NCI-H2196 (cell line): ENCODE results near the gene NRP1.

Experiments
- DNase-seq: peaks from one replicate; lab custom pipeline; 2025; ENCODE audit not compliant: unreplicated experiment; lab: John Stamatoyannopoulos, UW

Gene NRP1

GRCh38 chr10:33192190-33192589 lies 142.3 kb downstream of the NRP1 start:
- no peak for DNase-seq

DNA sequence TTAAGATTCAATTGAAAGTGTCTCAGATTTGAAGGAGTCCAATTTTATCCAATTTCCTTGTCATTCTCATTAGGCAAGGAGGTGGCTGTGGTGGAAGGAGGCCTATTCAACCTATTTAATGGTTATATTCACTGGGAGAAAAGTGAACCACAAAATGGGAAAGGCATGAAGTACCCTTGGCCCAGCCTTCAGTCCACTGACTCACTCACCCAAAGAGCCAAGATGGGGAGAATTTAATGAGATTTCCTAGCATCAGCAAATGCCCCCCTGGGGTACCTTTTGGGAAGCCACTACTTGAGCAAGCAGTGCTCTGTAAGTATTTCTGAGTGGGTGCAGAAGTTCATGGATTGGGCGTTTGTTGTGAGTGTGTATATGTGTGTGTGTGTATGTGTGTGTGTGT lies 144.1 kb downstream of the NRP1 start:
- DNase-seq, result no peak

- no peak for DNase-seq
Measured at GRCh38 chr10:33189808-33190207, 144.7 kb downstream of the NRP1 start.

DNA sequence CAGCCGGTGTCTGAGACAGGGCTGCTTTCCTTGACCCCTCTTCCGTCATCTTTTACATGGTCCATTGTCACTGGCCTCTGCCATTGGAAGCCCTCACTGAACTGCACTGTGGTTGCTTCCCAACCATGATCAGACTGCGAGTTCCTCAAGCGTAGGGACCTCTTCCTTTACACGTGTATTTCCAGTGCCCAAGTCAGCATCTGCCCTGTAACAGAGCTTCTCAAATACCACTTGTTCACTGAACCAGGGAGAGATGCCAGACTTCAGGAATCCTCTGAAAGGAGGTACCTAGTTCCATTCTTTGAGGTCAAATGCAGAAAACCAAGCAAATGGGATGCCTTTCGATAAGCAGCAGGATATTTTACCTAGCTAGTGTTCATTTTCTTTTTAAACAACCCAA lies 145.1 kb downstream of the NRP1 start:
- DNase-seq, result no peak

DNA sequence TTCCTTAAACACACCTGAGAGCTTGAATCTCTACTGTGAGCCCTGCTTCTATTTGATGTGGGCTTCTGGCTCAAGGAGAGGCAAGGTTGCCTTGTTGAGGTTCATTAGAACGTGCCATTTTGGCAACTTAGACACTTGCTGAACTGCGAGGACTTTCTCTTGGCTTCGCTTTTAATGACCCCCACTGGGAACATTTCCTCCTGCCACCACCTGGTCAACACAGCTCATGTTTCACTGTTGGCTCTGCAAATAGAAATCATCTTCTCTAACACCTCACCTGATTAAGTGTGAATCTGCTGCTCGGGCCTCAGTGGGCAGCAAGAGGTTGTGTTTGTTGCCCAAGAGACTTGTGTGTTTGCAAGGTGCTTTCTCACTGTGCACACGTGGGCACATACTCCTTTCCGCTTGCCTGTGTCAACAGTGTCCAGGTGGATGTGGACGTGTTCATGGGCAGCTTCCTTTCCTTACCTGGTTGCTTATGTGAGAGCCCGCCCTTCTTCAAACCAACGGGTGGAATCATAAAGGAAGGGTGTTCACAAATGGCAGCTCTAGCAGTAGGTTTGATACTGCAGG lies 147.0 kb downstream of the NRP1 start:
- DNase-seq, result no peak

- no peak for DNase-seq
Measured at GRCh38 chr10:33186150-33186549, 148.3 kb downstream of the NRP1 start.

DNA sequence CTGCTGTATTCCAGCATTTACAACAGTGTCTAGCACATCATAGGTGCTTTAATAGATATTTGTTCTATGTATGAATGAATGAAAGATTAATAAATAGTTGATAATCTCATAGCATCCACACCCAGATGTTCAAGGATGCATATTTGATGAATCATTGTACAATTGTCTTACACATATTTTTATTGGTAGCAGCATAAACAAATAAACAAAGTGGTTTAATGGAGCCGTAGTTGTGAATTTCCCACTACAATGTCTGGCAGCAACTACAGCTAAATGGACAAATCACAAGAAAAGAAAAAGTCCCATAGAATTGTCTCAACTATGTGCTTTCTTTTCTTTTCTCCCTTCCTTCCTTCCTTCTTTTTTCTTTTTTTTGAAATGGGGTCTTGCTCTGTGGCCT lies 150.8 kb downstream of the NRP1 start:
- DNase-seq, result no peak

DNA sequence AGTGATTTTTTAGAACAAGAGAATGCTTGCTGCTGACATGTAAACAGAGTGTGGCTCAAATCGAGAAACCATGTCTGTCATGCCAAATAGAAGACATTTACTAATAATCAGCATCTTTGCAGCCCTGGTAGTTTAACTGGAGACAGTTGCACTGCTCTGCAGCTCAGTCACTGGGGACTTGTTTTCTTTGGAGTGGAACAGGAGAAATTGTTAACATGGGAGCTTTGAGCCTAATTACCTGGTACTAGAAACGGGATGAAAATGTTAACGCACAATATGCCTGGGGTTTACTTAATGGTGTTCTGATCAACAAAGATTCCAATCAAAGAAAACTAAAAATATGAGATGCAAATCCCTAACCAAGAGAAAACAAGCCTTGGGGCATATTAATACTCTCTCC lies 153.5 kb downstream of the NRP1 start:
- DNase-seq, result no peak

GRCh38 chr10:33180390-33180789 lies 154.1 kb downstream of the NRP1 start:
- DNase-seq, result no peak

GRCh38 chr10:33179067-33179466 lies 155.4 kb downstream of the NRP1 start:
- DNase-seq, result no peak

DNA sequence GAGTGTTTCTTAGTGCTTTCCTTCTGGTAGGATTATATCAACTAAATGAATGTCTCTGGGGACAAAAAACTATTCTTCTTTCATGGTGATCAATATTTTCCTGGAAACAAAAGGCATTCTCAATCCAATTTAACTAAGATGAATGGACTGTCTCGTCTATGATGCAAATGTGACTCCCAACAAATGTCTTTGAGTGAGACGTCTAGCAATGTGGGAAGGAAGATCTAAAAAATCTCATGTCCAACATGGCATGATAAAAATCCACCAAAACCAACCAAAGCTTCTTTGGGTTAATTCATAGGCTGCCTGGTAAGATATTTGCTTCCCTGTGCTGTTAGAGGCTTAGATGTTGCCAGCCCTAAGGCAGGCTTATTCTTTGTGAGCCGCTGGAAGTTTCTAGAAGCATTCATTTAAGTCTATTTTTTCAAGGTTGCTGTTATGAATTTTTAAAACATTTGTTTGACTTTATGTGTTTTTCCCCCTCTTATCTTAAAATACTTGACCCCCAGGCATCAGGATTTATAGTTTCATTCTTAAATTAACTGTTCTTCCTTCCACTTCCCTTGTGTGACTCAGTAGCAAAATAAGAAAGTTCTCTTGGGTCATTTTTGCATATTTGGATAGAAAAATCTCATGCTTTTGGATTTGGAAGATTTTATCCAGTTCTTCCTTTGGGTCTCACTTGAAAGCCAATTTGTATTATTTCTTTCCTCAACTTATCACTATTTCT lies 156.3 kb downstream of the NRP1 start:
- DNase-seq, result no peak

DNA sequence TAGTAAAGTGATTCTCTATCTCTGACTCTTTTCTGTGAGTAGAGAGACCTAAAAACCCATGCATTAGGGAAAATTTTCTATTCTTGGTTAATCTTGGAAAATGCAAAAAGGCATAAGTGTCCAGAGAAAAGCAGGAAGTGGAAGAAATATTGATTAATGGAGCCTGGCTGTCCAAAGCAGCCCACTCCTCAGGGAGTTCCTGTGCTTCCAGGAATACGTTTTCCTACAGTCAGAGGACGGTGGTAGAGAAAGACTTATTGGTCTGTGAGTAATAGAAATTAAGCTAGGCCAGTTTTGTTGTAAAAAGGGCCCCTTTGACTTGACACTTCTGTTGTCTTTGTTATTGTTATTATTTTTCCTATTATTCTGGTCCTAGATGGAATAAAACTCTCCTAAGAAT lies 157.8 kb downstream of the NRP1 start:
- no peak for DNase-seq

- no peak for DNase-seq
Measured at GRCh38 chr10:33174674-33175434, 159.6 kb downstream of the NRP1 start.

DNA sequence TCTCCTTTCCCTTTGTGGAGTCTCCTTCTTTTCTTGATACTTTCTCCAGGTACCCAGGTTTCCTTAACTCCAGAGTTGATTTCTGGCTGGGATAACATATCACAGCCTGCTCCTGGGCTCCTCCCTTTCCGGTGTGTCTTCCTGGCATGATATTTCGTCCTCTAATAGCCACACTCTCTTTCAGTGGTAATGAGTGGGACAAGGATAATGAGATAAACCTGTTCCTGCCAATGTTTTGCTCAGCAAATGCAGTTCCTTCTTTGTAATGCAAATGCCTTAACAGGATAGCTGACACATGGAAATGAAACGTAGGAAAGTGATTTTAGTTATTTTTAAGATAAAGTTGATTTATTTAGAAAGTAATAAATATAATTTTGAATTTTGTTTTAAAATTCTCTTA lies 168.6 kb downstream of the NRP1 start:
- no peak for DNase-seq

DNA sequence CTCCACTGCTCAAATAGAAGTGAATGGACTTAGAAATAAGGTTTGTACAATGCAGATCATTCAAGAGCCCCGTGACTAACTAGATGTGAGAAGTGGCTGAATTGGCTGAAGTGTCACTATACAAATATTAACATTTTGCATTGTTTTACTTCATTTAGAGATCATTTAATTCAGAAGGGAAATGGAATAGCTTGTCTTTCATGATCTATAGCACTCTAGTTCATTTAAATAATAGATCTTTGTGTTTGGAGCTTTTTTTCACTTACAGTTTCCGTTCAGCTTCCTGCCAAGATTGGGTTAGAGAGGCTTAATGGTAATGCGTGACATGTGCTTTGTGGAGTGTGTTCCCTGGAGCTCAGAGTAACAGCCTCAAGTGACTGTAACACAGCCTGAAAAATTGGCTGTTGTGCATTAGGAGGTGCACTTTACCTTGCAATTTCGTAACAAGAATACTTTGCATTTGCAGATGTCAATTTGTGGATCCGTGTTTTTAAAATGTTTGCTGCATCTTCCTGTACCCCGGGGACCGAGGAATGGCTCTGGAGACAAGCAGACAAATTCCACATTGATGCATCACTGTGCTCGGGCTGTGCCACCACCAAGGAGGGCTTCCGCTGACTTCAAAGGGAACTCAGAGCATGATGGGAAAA lies 170.3 kb downstream of the NRP1 start:
- DNase-seq, result no peak

DNA sequence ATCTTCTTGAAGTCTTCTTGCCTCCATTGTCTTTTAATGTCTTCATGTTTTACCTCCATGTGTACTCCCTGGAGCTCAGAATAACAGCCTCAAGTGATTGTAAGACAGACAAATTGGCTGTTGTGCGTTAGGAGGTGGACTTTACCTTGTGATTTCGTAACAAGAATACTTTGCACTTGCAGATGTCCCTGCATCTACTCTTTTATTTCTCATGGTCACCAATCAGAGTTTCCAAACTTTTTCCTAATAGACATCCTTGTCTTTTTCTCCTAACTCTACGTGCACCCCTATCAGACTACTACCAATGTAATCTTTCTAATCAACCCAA lies 172.3 kb downstream of the NRP1 start:
- no peak for DNase-seq

GRCh38 chr10:33161550-33162247 lies 172.8 kb downstream of the NRP1 start:
- DNase-seq, result no peak

DNA sequence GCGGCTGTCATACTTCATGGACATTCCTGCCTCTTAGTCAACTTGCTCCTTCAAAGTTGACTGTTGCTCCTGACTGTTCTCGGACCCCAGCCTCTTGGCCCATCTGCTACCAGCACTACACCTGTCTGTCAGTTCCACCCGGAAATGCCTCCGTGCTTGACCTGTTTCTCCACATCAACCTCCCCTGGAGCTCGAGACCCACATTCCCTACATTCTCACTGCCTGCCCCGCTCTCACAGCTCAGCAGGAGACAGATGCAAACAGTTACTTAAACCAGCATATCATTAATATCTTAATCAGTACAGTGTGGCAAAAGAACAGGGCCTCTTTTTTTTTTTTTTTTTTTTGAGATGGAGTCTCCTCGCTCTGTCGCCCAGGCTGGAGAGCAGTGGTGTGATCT lies 174.3 kb downstream of the NRP1 start:
- no peak for DNase-seq

GRCh38 chr10:33157103-33157502 lies 177.4 kb downstream of the NRP1 start:
- DNase-seq, result no peak

- DNase-seq, result no peak
Measured at GRCh38 chr10:33155720-33156638, 178.5 kb downstream of the NRP1 start.
